GM18858 (cell line): ENCODE measurements around the gene NT5DC1.
A peak's percentile ranks its signal among the peaks of the same experiment; 100 is the strongest.

Experiments
- ATAC-seq: cut with Tn5 transposase; IDR thresholded peaks from one replicate; pipeline ENCODE4 v1.9.1; 2021; ENCODE audit not compliant: unreplicated experiment

The NT5DC1 gene

GRCh38 chr6:116100419-116101301 lies at the start of gene NT5DC1:
Gene NT5DC1 (plus strand): TSS chr6:116100853. CDS start chr6:116100931, 78 bp downstream.
- ATAC-seq: peak; percentile 69

- ATAC-seq: no peak
These were observed 49.4 kb upstream of the NT5DC1 start for GRCh38 chr6:116051244-116051643.

- no peak for ATAC-seq
These were observed 45.1 kb upstream of the NT5DC1 start for GRCh38 chr6:116055513-116055912.

DNA sequence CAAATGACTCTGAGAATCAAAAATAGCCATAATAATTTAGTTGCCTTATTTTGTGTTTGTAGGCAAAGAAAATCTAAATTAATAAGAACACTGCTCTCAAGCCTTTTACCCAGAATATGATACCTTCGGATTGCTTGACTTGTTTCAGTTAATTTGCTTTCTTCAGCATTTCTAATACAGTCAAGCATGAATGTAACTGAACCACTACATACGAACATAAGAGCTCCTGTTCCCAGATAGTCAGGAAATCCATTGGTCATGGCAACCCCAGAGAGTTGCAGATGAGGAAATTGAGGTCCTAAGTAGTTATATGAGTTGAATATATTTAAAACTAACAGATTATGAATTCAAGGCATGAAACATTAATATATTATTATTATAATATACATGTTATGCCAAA lies 42.9 kb upstream of the NT5DC1 start:
- no peak for ATAC-seq

- peak; percentile 61 for ATAC-seq
These were observed 40.7 kb upstream of the NT5DC1 start for GRCh38 chr6:116059713-116060571.

- ATAC-seq: peak; percentile 36
These were observed 39.9 kb upstream of the NT5DC1 start, which contains the start of gene FRK for GRCh38 chr6:116060572-116061283. Gene FRK (minus strand): TSS chr6:116060891. CDS start chr6:116060311, 580 bp downstream.

- no peak for ATAC-seq
These were observed 38.2 kb upstream of the NT5DC1 start for GRCh38 chr6:116062496-116062895.

GRCh38 chr6:116064666-116065065 lies 36.0 kb upstream of the NT5DC1 start:
- ATAC-seq: no peak

DNA sequence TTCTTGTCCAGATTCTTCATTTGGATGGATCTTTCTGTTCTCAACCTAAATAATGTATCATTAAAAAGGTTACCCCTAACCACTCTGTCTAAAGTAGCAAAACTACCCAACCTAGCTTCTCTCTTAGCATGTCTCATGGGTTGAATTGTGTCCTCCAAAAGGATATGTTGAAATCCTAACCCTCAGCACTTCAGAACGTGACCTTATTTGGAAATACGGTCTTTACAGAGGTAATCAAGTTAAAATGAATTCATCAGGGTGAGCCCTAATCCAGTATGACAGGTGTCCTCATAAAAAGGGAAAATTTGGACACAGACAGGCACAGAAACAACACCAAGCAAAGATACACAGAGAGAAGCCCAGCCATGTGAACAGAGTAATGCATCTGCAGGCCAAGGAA lies 33.9 kb upstream of the NT5DC1 start:
- no peak for ATAC-seq

- no peak for ATAC-seq
These were observed 30.6 kb upstream of the NT5DC1 start for GRCh38 chr6:116070101-116070500.

- no peak for ATAC-seq
These were observed 29.9 kb upstream of the NT5DC1 start for GRCh38 chr6:116070616-116071389.

- no peak for ATAC-seq
These were observed 28.3 kb upstream of the NT5DC1 start for GRCh38 chr6:116072368-116072767.

DNA sequence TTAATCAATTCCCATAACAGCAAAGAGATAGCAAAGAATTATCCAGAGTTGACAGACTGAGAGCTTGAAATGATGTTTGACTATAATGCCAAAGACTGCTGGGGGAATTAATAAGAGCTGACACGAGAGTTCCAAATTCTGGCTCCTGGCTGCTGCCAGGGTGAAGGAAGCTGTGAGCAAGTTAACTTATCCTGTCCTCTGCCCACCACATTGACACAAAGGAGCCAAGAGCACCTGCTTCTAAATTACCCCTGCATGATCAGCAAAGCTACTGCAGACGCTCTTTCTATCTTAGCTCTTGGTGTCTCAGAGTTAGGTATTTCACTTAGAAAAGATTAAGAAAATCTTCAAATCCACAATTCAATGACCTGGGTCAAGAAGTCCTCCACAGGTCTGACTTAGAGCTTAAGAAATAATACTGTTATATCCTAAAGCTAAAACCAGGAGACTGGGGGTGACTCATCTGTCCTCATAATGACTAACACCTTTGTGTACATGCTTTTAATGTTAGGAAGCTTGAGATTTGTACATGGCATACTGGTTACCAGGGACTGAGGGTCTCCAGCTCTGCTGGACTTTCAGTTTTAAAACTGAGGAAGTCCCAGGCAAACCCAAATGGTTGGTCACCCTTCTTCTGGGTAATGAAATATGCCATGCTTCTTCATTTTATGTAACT lies 26.8 kb upstream of the NT5DC1 start:
- no peak for ATAC-seq

DNA sequence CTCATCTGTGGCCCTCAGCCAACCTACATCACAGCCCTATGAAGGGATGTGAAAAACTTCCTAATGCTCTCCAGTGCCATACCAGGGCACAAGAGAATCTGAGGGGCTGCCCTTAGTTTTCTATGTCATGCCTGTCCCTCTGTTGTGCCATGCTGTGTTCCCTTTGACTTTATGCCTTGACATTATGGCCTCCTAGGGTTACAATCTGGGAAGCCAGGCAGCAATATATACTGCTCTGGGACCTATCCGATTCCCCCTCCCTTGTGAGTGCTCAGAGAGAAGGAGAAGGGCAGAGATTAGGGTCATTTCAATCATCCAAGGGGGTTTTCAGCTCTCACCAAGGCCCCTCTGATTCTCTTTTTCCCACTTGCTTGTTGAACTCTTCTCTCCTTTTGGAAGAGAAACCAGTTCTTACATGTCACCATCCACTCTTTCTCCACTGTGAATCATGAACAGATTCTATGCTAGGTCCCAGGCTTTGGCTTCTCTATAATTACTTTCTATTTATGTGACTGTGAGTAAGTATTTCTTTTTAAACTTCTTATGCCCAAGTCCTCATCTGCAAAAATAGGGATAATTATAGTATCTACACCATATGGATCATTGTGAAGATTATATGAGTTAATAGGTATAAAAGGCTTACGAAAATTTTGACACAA lies 25.8 kb upstream of the NT5DC1 start:
- ATAC-seq: no peak

DNA sequence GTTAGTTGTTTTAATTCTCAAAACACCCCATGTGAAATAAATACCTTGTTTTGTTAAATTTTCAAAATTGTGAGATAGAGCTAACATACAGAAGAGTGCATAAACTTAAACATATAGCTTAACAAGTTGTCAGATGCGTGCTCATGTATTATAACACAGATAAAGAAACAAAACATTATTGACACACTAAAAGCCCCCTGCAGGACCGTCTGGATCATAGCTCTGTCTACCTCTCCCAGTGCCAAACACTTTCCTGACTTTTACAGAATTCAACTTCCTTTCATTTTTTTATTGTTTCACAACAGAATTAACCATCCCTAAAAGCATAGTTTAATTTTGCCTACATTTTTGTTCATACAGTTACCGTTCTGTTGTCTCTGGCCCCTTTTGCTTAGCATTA lies 22.1 kb upstream of the NT5DC1 start:
- no peak for ATAC-seq

DNA sequence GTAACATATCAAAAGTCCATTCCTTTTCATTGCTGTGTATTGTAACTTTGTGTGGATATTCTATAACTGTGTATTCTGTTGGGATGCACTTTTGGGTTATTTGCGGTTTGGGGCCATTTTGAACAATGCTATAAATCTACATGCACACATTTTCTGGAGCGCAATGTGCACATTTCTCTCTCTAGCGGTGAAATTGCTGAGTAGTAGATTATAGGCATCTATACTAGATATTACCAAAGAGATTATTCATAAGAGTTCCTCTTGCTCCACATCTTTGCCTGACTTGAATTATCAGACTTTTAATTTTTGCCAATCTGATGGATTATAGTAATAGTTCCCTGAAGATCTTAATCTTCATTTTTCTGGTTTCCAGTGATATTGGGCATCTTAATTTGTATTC lies 21.7 kb upstream of the NT5DC1 start:
- no peak for ATAC-seq

DNA sequence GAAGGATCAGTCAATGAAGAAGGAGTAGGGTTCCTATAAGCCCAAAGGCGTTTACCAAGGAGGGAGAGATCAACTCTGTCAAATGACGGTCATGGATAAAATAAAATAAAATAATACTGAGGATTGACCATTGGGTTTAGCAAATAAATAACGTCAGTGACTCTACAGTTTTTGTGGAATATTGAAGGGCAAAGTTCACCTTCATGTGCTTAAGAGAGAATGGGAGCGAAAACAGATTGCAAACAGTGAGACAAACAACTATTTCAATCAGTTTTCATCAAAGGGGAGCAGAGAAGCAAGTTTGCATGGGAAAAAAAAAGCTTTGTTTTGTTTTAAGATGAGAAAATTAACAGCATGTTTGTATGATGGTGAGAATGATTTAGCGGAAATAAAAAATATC lies 17.6 kb upstream of the NT5DC1 start:
- ATAC-seq: no peak

DNA sequence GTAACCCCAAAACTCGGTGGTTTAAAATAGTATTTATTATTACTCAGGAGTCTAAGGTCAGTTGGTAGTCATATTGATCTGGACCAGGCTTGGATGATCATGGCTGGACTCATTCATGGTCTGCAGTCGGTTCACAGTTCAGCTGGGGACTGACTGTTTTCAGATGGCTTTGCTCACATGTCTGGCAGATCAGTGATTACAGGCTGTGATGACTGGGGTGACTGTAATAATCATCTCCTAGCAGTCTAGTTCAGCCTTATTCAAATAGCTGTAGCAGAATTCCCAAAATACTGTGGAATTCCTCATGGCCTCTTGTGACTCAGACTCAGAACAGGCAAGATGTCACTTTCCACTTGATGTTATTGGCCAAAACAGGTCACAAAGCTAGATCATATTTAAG lies 16.4 kb upstream of the NT5DC1 start:
- no peak for ATAC-seq

DNA sequence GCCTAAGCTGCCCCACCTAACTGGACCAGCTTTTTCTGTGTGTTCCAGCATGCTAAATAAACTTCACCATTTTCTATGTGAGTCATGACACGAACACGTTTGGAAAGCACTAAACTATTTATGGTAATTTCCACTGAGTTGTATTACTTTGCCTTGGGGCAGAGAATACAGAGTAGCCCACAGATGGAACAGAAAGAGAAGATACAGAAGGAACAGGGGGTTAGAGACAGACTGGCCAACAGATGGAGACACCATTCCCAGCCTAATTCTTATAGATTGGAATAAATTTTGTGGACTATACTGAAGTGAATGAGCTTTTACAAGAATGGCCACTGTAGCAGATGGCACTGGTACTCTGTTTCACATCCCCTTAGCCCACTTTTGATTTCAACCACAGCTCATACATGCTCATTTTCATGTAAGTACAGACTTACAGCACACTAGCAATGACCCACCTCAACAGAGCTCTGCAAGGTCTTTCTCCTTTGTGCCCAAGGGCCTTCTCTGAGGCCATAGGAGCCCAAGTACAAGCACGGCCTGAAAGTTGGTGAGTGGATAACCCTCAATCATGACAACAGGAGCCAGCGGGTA lies 13.1 kb upstream of the NT5DC1 start:
- ATAC-seq: peak; percentile 92
